Measurements from ENCODE around the gene THTPA. TPM values are rescaled to one million over a fixed set of nuclear protein-coding genes. Genes with fewer than 3 reads are reported as not detected.

Gene THTPA
- total RNA-seq, 1 donor from 2014 or later = 18.6 TPM

DNA sequence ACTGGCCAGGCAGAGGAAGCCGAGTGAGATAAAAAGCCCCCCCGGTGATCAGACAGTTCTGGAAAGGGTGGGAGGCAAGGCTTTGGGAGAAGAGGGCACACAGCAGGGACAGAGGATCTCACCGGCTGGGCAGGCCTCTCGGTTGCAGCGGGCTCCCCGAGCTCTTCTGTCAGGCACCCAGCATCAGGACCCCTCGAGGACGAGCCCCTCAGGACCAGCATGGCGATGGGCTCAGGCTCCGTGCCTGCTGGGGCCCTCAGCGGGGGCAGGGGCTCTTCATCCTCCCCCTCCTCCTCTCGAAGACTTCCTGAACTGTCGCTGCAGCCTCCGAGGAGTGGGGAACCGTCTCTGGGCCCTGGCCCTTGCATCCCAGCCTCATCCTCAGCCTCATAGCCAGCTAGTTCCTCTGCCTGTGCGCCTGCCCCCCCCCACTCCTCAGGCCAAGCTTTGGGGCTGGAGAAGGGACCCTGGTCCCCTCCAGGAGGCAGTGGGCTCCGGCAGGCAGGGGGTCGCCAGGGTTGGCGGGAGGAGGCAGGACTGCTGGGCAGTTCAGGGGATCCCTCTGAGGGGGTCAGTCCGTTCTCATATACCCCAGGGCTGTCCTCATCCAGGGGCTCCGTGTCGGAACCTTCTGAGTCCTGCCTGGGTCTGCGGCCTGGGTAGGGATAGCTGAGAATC lies 14.9 kb downstream of the THTPA start:
- TF ChIP-seq, protein P1, sequence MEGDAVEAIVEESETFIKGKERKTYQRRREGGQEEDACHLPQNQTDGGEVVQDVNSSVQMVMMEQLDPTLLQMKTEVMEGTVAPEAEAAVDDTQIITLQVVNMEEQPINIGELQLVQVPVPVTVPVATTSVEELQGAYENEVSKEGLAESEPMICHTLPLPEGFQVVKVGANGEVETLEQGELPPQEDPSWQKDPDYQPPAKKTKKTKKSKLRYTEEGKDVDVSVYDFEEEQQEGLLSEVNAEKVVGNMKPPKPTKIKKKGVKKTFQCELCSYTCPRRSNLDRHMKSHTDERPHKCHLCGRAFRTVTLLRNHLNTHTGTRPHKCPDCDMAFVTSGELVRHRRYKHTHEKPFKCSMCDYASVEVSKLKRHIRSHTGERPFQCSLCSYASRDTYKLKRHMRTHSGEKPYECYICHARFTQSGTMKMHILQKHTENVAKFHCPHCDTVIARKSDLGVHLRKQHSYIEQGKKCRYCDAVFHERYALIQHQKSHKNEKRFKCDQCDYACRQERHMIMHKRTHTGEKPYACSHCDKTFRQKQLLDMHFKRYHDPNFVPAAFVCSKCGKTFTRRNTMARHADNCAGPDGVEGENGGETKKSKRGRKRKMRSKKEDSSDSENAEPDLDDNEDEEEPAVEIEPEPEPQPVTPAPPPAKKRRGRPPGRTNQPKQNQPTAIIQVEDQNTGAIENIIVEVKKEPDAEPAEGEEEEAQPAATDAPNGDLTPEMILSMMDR (IDR thresholded peaks at IDR 0.05) = no peak
- DNase-seq = no peak
- intact Hi-C loops (cut with micrococcal nuclease) = no loop called here
- CTCF ChIA-PET = no interaction called here
- Mint-ChIP-seq H3K36me3 (ENCODE audit: low read depth) (peaks cover 9% of the 10 kb centered on the region), H3K9me3 (no peaks in the 10 kb centered on the region), H3K4me3 (no peak overlapping the region), H3K27me3 (peaks cover 29% of the 10 kb centered on the region), H3K4me1 (peaks cover 26% of the 10 kb centered on the region), H3K27ac (no peak overlapping the region)
- POLR2A ChIA-PET = interaction anchor here (1.0 kb wide), 1 partner anchor 10 kb away, joined by 7 read pairs; no protein-coding TSS in a partner anchor
- ATAC-seq (ENCODE audit: low read depth) = no peak

DNA sequence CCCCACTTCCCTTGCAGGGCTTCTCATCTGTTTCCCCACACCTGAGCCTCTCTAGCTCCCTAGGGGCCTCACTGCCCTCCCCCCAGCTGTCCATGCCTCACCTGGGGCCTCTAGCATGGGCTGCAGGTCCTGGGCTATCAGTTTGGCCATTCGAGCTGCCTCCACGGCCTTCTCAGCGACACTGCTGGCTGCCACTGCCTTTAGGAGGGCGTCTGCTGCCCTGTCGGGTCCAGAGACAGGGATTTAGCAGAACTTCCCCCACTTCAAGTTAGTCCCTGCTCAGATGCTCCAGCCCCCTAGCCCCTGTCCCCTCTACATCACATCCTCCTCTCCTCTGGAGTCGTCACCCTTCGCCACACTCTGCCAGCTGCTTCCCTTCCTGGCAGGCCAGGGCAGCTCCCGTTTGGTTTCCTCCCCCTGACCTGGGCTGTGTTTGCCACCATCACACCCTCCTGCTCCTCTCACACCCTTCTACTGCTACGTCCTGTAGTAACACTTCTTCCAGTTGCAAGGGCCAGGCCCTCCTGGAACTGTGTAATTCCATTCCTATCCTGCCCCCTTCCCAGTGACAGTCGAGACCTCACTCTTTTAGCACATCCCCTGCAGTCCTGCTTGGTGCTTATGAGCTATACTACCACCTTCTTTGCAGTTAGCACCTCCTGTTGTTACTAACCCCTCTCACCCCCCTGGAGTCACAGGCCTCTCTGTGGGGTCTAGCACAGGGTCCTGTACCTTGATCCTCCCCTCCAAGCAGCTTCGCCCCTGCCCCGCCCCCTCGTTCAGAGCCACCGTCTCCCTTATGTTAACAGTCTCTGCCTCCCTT lies 15.8 kb downstream of the THTPA start:
- CTCF ChIA-PET = no interaction called here
- Mint-ChIP-seq H3K36me3 (ENCODE audit: low read depth) (peaks cover 6% of the 10 kb centered on the region), H3K27me3 (peaks cover 36% of the 10 kb centered on the region), H3K9me3 (no peaks in the 10 kb centered on the region), H3K27ac (no peak overlapping the region), H3K4me3 (no peak overlapping the region), H3K4me1 (peaks cover 26% of the 10 kb centered on the region)
- intact Hi-C loops (cut with micrococcal nuclease) = no loop called here
- POLR2A ChIA-PET = no interaction called here
- ATAC-seq (ENCODE audit: low read depth) (no peak), DNase-seq (no peak)
- TF ChIP-seq, protein P1 (IDR thresholded peaks at IDR 0.05) = no peak

DNA sequence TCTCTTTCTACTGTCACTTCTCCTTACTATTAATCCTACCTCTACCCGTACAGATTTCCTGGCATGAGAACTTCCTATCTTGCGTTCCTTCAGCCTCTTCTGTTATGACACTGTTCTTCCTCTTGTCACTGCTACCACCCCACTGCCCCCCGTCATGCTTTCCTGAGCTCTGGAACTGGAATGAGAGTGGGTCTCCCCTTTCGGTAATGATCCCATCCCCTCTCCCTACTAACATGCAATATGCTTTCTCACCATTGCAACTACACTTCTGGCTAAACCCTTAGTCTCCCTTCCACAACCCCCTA lies 16.4 kb downstream of the THTPA start:
- intact Hi-C loops (cut with micrococcal nuclease) = no loop called here
- Mint-ChIP-seq H3K36me3 (ENCODE audit: low read depth) (peaks cover 2% of the 10 kb centered on the region), H3K4me1 (peaks cover 27% of the 10 kb centered on the region), H3K4me3 (no peak overlapping the region), H3K9me3 (no peaks in the 10 kb centered on the region), H3K27ac (no peak overlapping the region), H3K27me3 (peaks cover 37% of the 10 kb centered on the region)
- ChIA-PET CTCF (no interaction called here), POLR2A (no interaction called here)
- TF ChIP-seq, protein P1 (IDR thresholded peaks at IDR 0.05) = no peak
- DNase-seq = no peak
- no peak for ATAC-seq (ENCODE audit: low read depth)

DNA sequence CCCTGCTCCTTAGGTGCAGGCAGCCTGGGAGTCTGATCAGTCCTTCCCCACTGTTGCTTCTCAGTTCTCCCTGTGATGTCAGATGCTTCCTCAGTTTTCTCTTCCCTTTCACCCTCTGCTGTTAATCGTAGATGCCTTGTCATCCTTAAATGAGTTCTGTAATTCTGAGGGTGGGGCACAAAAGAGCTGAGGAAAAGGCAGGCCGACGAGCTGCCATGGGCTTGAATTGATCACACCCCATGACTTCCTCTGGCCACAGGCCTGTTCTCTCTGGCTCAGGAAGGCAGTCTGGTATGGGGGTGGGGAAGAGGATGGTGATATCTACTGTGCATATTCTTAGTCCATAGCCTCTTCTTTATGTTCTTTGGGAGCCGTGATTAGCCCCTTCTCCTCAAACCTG lies 16.8 kb downstream of the THTPA start:
- no peak overlapping the region for H3K4me3 Mint-ChIP-seq
- no peak for DNase-seq
- H3K9me3 Mint-ChIP-seq = no peaks in the 10 kb centered on the region
- ChIA-PET POLR2A (no interaction called here), CTCF (no interaction called here)
- no peak overlapping the region for H3K27ac Mint-ChIP-seq
- TF ChIP-seq, protein P1 (IDR thresholded peaks at IDR 0.05) = no peak
- no peaks in the 10 kb centered on the region for H3K36me3 Mint-ChIP-seq (ENCODE audit: low read depth)
- peaks cover 23% of the 10 kb centered on the region for H3K4me1 Mint-ChIP-seq
- ATAC-seq (ENCODE audit: low read depth) = no peak
- intact Hi-C loops (cut with micrococcal nuclease) = no loop called here
- peaks cover 37% of the 10 kb centered on the region for H3K27me3 Mint-ChIP-seq

DNA sequence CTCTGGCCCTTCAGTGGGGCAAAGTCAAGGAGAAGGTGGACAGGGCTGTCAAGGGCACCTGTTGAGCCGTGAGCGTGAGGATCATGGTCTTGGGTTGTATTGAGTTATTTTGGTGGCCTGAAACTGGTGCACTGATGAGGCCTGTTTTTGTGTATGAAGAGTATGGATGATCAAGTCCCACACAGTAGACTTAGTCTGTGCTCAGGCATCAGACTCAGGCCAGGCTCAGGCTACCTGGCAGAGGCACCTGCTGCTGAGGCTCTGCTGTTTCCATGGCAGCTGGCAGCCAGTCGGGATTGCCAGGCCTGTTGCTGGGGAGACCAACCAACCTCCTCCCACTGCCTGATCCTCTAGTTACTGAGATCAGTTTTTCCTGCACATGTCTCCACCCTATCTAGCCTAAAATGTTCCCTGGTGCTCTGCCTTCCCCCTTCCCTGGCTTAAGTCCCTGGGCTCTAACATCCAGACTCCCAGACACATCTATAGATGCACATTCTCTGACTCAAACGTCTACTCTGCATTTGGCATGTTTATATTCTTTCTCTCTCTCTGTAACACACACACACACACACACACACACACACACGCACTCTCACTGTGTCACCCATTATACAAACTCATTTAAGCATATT lies 17.4 kb downstream of the THTPA start:
- no peak for DNase-seq
- no peak for ATAC-seq (ENCODE audit: low read depth)
- CTCF ChIA-PET = no interaction called here

More for the DNA sequence above, 17.4 kb downstream of the THTPA start:
- POLR2A ChIA-PET = no interaction called here
- TF ChIP-seq, protein P1 (IDR thresholded peaks at IDR 0.05) = no peak
- H3K27me3 Mint-ChIP-seq = peaks cover 41% of the 10 kb centered on the region
- no peaks in the 10 kb centered on the region for H3K36me3 Mint-ChIP-seq (ENCODE audit: low read depth)
- H3K4me3 Mint-ChIP-seq = no peak overlapping the region
- intact Hi-C loops (cut with micrococcal nuclease) = no loop called here
- H3K4me1 Mint-ChIP-seq = peaks cover 20% of the 10 kb centered on the region
- H3K9me3 Mint-ChIP-seq = no peaks in the 10 kb centered on the region
- no peak overlapping the region for H3K27ac Mint-ChIP-seq

All from activated B cell treated with CpG ODN at 0.5 μM for 24 hours (primary cell).